Mucosa of descending colon (tissue), 3 donors: ENCODE data around the gene KRT85. TPM values are rescaled to one million over a fixed set of nuclear protein-coding genes. Genes with fewer than 3 reads are reported as not detected.

Source experiments
- ATAC-seq: fragments of 200-7000 bp; cut with Tn5 transposase; one replicate; pipeline ENCODE4 v1.9.1; 2020; ENCODE audit warnings: mild to moderate bottlenecking, moderate library complexity
- DNase-seq, 3 donors: peaks; one replicate each; pipeline ENCODE4 v3.0.0-alpha.2; 2020
- H3K36me3 ChIP-seq: fragments of 200-600 bp; one replicate; pipeline ENCODE4 v1.8.0; 2021; ENCODE audit warnings: low read depth, mild to moderate bottlenecking
- H3K4me1 ChIP-seq: fragments of 200-600 bp; one replicate; pipeline ENCODE4 v1.8.0; 2021; ENCODE audit warnings: low read depth, mild to moderate bottlenecking
- H3K4me3 ChIP-seq: fragments of 200-600 bp; one replicate; pipeline ENCODE4 v1.8.0; 2021; ENCODE audit warnings: mild to moderate bottlenecking
- H3K9me3 ChIP-seq: fragments of 200-600 bp; one replicate; pipeline ENCODE4 v1.8.0; 2021; ENCODE audit warnings: mild to moderate bottlenecking
- intact Hi-C, 2 donors: fragments of 100-400 bp; cut with DNase I in 1 of 2; cut with micrococcal nuclease in 1 of 2; formaldehyde crosslinking; loops; one replicate each; pipeline versions ENCODE4 v1.11.0 to v1.11.1; 2022; cut with DNase I, micrococcal nuclease
- total RNA-seq, 3 donors: library from RNA; stranded (reverse); fragmentation: NEBNext Ultra II Directional in 2 of 3; extraction: Animal tissue kit (Norgen Biotek cat#: 25700) in 2 of 3; gene quantifications; one replicate each; pipeline versions ENCODE4 v1.2.1 to v1.2.4, GENCODE V29; 2021 to 2023
- TF ChIP-seq, protein P1 (sequence below): fragments of 200-600 bp; IDR thresholded peaks from one replicate; pipeline ENCODE4 v1.8.0; 2022; ENCODE audit warnings: antibody characterized with exemption, mild to moderate bottlenecking
- donor health status: DM: no; HTN: no; CAD: no; lungs with moderate emphysema.
- donor health status: DM: no; HTN: no; CAD: no.
- donor health status: DM: no; HTN: yes; CAD: no.

KRT85 gene
- total RNA-seq, 3 donors from 2014 or later: not detected

GRCh38 chr12:52370926-52371608 lies 3.8 kb upstream of the KRT85 start:
- no peaks in the 10 kb centered on the region for H3K9me3 ChIP-seq
- TF ChIP-seq, protein P1, sequence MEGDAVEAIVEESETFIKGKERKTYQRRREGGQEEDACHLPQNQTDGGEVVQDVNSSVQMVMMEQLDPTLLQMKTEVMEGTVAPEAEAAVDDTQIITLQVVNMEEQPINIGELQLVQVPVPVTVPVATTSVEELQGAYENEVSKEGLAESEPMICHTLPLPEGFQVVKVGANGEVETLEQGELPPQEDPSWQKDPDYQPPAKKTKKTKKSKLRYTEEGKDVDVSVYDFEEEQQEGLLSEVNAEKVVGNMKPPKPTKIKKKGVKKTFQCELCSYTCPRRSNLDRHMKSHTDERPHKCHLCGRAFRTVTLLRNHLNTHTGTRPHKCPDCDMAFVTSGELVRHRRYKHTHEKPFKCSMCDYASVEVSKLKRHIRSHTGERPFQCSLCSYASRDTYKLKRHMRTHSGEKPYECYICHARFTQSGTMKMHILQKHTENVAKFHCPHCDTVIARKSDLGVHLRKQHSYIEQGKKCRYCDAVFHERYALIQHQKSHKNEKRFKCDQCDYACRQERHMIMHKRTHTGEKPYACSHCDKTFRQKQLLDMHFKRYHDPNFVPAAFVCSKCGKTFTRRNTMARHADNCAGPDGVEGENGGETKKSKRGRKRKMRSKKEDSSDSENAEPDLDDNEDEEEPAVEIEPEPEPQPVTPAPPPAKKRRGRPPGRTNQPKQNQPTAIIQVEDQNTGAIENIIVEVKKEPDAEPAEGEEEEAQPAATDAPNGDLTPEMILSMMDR: no peak
- peak; percentile 41 for ATAC-seq
- H3K4me3 ChIP-seq: no peak overlapping the region
- no peaks in the 10 kb centered on the region for H3K4me1 ChIP-seq
- peak in 1 of 3 donors; percentile 47 for DNase-seq
- intact Hi-C loops: loop anchor here (10.0 kb wide), 1 partner anchor 134 kb away; no protein-coding TSS in a partner anchor
- H3K36me3 ChIP-seq: no peaks in the 10 kb centered on the region

- TF ChIP-seq, protein P1: no peak
- H3K4me3 ChIP-seq: no peak overlapping the region
- DNase-seq: no peak
- intact Hi-C loops: loop anchor here (10.0 kb wide), 2 partner anchors 135 to 505 kb away; no protein-coding TSS in a partner anchor
- no peak for ATAC-seq
- no peaks in the 10 kb centered on the region for H3K36me3 ChIP-seq
- H3K9me3 ChIP-seq: no peaks in the 10 kb centered on the region
- no peaks in the 10 kb centered on the region for H3K4me1 ChIP-seq
Observed at GRCh38 chr12:52369809-52370208, 2.5 kb upstream of the KRT85 start.

GRCh38 chr12:52369211-52369610 lies 1.9 kb upstream of the KRT85 start:
- DNase-seq (no peak), ATAC-seq (no peak)
- TF ChIP-seq, protein P1: no peak
- no peaks in the 10 kb centered on the region for H3K4me1 ChIP-seq
- intact Hi-C loops: loop anchor here in 1 of 2 donors (10.0 kb wide), 1 partner anchor 506 kb away; no protein-coding TSS in a partner anchor
- no peaks in the 10 kb centered on the region for H3K9me3 ChIP-seq
- H3K4me3 ChIP-seq: no peak overlapping the region
- no peaks in the 10 kb centered on the region for H3K36me3 ChIP-seq

DNA sequence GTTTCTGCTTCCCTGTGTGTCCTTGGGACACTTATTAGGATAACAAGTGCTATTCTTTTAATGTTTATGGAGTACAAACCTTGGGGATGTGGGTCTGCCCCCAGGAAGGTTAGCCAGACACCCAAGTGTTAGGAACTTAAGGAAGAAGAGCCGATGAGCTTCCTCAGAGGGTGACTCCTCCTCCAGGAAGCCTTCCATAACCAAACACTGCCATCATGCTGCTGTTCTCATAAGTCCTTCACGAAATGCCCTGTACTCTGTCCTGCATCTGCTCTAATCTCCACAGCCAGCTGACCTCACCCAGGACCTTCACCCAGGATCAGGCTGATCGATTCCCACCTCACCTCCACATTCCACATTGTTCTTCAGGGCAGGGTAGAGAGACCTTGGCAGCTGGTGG lies 1.2 kb upstream of the KRT85 start:
- ATAC-seq: no peak
- Histone ChIP-seq H3K36me3 (no peaks in the 10 kb centered on the region), H3K4me3 (no peak overlapping the region), H3K9me3 (no peaks in the 10 kb centered on the region), H3K4me1 (no peaks in the 10 kb centered on the region)
- intact Hi-C loops: loop anchor here in 1 of 2 donors (10.0 kb wide), 1 partner anchor 506 kb away; no protein-coding TSS in a partner anchor
- no peak for DNase-seq
- TF ChIP-seq, protein P1: no peak

DNA sequence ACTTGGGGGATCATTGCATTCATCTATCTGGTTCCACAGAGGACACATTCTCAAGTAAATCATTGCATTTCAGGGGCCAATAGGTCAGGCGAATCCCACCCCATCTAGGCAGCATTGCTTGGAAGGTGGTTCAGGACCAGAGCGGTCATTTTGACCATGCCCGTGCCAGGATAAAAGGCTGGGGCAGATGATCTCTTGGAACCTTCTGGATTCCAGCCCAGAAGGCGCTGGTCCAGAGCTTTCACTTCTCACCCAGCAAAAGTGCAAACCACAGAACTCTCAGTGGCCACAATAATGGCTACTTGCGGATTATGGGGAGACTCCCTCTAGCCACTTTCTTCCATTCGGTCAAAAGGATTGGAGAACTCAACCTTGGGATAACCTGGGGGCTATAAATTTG lies 595 bp upstream of the KRT85 start:
- H3K9me3 ChIP-seq: no peaks in the 10 kb centered on the region
- H3K4me1 ChIP-seq: no peaks in the 10 kb centered on the region
- TF ChIP-seq, protein P1: no peak
- intact Hi-C loops: loop anchor here in 1 of 2 donors (10.0 kb wide), 1 partner anchor 507 kb away; no protein-coding TSS in a partner anchor
- ATAC-seq: no peak
- no peak overlapping the region for H3K4me3 ChIP-seq
- no peak for DNase-seq
- no peaks in the 10 kb centered on the region for H3K36me3 ChIP-seq
